ENCODE results near the gene CTNNA1. TPM values are rescaled to one million over a fixed set of nuclear protein-coding genes. Genes with fewer than 3 reads are reported as not detected.

CTNNA1 gene
- polyA plus RNA-seq, 1 donor (not counting 4 experiments of a cell fraction or from before 2014, with no cell fraction given) = 119 TPM

GRCh38 chr5:138844125-138844461, 90.9 kb downstream of the CTNNA1 start:
- Histone ChIP-seq H3K27ac (ENCODE audit: control insufficient read depth, insufficient read depth, low read length) (peak overlapping the region; percentile 74), H3K9me3 (ENCODE audit: control insufficient read depth, low read depth, low read length) (no peaks in the 10 kb centered on the region), H3K36me3 (ENCODE audit: control insufficient read depth in 2 of 2, extremely low read depth in 1 of 2, insufficient read depth in 2 of 2, low read length in 2 of 2) (no peaks in the 10 kb centered on the region), H3K27me3 (ENCODE audit: control insufficient read depth, extremely low read depth, insufficient read depth, low read length) (no peaks in the 10 kb centered on the region), H3K4me3 (ENCODE audit: control insufficient read depth in 2 of 3, extremely low read depth in 1 of 3, insufficient read depth in 2 of 3, low read depth in 1 of 3, low read length in 3 of 3) (peak overlapping the region in 2 of 3 experiments; percentile 8 to 64), H3K4me1 (ENCODE audit: control insufficient read depth, extremely low read depth, insufficient read depth, low read length) (peaks cover 33% of the 10 kb centered on the region), H4K20me1 (ENCODE audit: control insufficient read depth, extremely low read depth, insufficient read depth, low read length) (no peaks in the 10 kb centered on the region), H3K9ac (ENCODE audit: control insufficient read depth, extremely low read depth, insufficient read depth, low read length) (peak overlapping the region; percentile 34), H3K9me1 (ENCODE audit: control insufficient read depth, extremely low read depth, insufficient read depth, low read length) (no peaks in the 10 kb centered on the region), H3K4me2 (ENCODE audit: control insufficient read depth, extremely low read depth, insufficient read depth, low read depth, low read length) (peak overlapping the region; percentile 63), H3K79me2 (ENCODE audit: control insufficient read depth, insufficient read depth, low read length) (peaks cover 65% of the 10 kb centered on the region), H2AFZ (ENCODE audit: control insufficient read depth, low read length) (no peak overlapping the region)
- no peak for DNase-seq (ENCODE audit: low read depth, low spot score)
- dilution Hi-C loops (cut with MboI; ENCODE audit: extremely low pct_ligation_motif_present, low sequenced_read_pairs) = no loop called here
- no peak for TF ChIP-seq EZH2 (IDR thresholded peaks at IDR 0.05; ENCODE audit: low read length)
- no peak for TF ChIP-seq CTCF (optimal IDR thresholded peaks at IDR 0.05 in 1 of 3, IDR thresholded peaks at IDR 0.05 in 1 of 3, conservative IDR thresholded peaks at IDR 0.05 in 1 of 3; ENCODE audit: extremely low read depth in 1 of 3, insufficient read depth in 2 of 3, low read length in 3 of 3)
- peak; percentile 78 for FAIRE-seq

GRCh38 chr5:138844812-138845513, 91.7 kb downstream of the CTNNA1 start:
- Histone ChIP-seq H3K9ac (ENCODE audit: control insufficient read depth, extremely low read depth, insufficient read depth, low read length) (no peak overlapping the region), H3K9me1 (ENCODE audit: control insufficient read depth, extremely low read depth, insufficient read depth, low read length) (no peaks in the 10 kb centered on the region), H3K4me1 (ENCODE audit: control insufficient read depth, extremely low read depth, insufficient read depth, low read length) (peaks cover 38% of the 10 kb centered on the region), H3K9me3 (ENCODE audit: control insufficient read depth, low read depth, low read length) (no peaks in the 10 kb centered on the region), H3K27me3 (ENCODE audit: control insufficient read depth, extremely low read depth, insufficient read depth, low read length) (no peaks in the 10 kb centered on the region), H3K27ac (ENCODE audit: control insufficient read depth, insufficient read depth, low read length) (peak overlapping the region; percentile 74), H3K79me2 (ENCODE audit: control insufficient read depth, insufficient read depth, low read length) (peaks cover 62% of the 10 kb centered on the region), H3K4me3 (ENCODE audit: control insufficient read depth in 2 of 3, extremely low read depth in 1 of 3, insufficient read depth in 2 of 3, low read depth in 1 of 3, low read length in 3 of 3) (peak overlapping the region in 2 of 3 experiments; percentile 34 to 64), H2AFZ (ENCODE audit: control insufficient read depth, low read length) (no peak overlapping the region), H4K20me1 (ENCODE audit: control insufficient read depth, extremely low read depth, insufficient read depth, low read length) (no peaks in the 10 kb centered on the region), H3K36me3 (ENCODE audit: control insufficient read depth in 2 of 2, extremely low read depth in 1 of 2, insufficient read depth in 2 of 2, low read length in 2 of 2) (no peaks in the 10 kb centered on the region), H3K4me2 (ENCODE audit: control insufficient read depth, extremely low read depth, insufficient read depth, low read depth, low read length) (peak overlapping the region; percentile 63)
- TF ChIP-seq CTCF (optimal IDR thresholded peaks at IDR 0.05 in 1 of 3, IDR thresholded peaks at IDR 0.05 in 1 of 3, conservative IDR thresholded peaks at IDR 0.05 in 1 of 3; ENCODE audit: extremely low read depth in 1 of 3, insufficient read depth in 2 of 3, low read length in 3 of 3) = no peak
- TF ChIP-seq EZH2 (IDR thresholded peaks at IDR 0.05; ENCODE audit: low read length) = no peak
- dilution Hi-C loops (cut with MboI; ENCODE audit: extremely low pct_ligation_motif_present, low sequenced_read_pairs) = no loop called here
- FAIRE-seq (peak; percentile 92), DNase-seq (ENCODE audit: low read depth, low spot score) (peak; percentile 44)

Measured in keratinocyte (primary cell).